ENCODE data around the gene TNFRSF19. TPM values are rescaled to one million over a fixed set of nuclear protein-coding genes. Genes with fewer than 3 reads are reported as not detected.
"Not testable (repeated sequence)": the region's sequence is repeated elsewhere in the genome, so short reads cannot be mapped to it uniquely, and the experiment has no call there.

The TNFRSF19 gene
- total RNA-seq (10 to 100 TPM; 26.2 to 50.8 (median 38.6) TPM), polyA plus RNA-seq (15.6 TPM)
- long read RNA-seq, donor 1, full-length matches to known transcripts: 10 of 28 reads
- long read RNA-seq, donor 1, partial matches to known transcripts: 6 of 28 reads
- long read RNA-seq, donor 1, other reads (novel, unspliced or antisense): 12 of 28 reads
- long read RNA-seq, donor 2, full-length matches to known transcripts: 9 of 15 reads
- long read RNA-seq, donor 2, partial matches to known transcripts: 5 of 15 reads
- long read RNA-seq, donor 2, other reads (novel, unspliced or antisense): 1 of 15 reads
- long read RNA-seq, donor 3, full-length matches to known transcripts: 17 of 64 reads
- long read RNA-seq, donor 3, partial matches to known transcripts: 6 of 64 reads
- long read RNA-seq, donor 3, other reads (novel, unspliced or antisense): 41 of 64 reads
- long read RNA-seq, donor 4, full-length matches to known transcripts: 2 of 10 reads
- long read RNA-seq, donor 4, partial matches to known transcripts: 1 of 10 reads
- long read RNA-seq, donor 4, other reads (novel, unspliced or antisense): 7 of 10 reads

- peak within 1 kb of the TSS; percentile 60 for H3K27ac ChIP-seq (ENCODE audit: low read length)
- H3K27me3 ChIP-seq (ENCODE audit: control insufficient read depth, insufficient read depth): no peaks in the 10 kb centered on the region
- no peaks in the 10 kb centered on the region for H3K4me1 ChIP-seq (ENCODE audit: control insufficient read depth, insufficient read depth, low read length)
- H3K4me3 ChIP-seq (ENCODE audit: low read length): peak within 1 kb of the TSS; percentile 64
- H3K9me3 ChIP-seq (ENCODE audit: control insufficient read depth, low read length): no peaks in the 10 kb centered on the region
- intact Hi-C loops (cut with DNase I): loop anchor here in 2 of 4 donors (5.0 to 10.0 kb wide), 3 partner anchors 58 to 134 kb away; no protein-coding TSS in a partner anchor
- peak; percentile 92 to 97 for ATAC-seq
- 8% methylated on average over 10 of the region's 10 CpGs for WGBS
- peak; percentile 77 to 82 (median 78) for DNase-seq
Measured at GRCh38 chr13:23570099-23570920, at the start of gene TNFRSF19. Gene TNFRSF19 (plus strand): TSS chr13:23570412. CDS start chr13:23590184, 19,772 bp downstream.

DNA sequence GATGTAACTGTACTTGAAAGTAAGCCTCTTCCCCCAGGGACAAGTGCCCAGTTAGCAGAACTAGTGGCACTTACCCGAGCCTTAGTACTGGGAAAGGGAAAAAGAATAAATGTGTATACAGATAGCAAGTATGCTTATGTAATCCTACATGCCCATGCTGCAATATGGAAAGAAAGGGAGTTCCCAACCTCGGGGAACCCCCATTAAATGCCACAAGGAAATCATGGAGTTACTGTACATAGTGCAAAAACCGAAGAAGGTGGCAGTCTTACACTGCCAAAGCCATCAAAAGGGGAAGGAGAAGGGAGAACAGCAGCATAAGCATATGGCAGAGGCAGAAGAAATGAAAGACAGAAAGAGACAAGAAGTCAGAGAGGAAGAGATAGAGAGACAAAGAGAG, 40.3 kb upstream of the TNFRSF19 start:
- H3K27ac ChIP-seq (ENCODE audit: low read length); H3K9me3 ChIP-seq (ENCODE audit: control insufficient read depth, low read length); H3K27me3 ChIP-seq (ENCODE audit: control insufficient read depth, insufficient read depth); DNase-seq; intact Hi-C loops (cut with DNase I); ATAC-seq; H3K4me1 ChIP-seq (ENCODE audit: control insufficient read depth, insufficient read depth, low read length); H3K4me3 ChIP-seq (ENCODE audit: low read length): not testable (repeated sequence)
- WGBS: 73% methylated on average over 3 of the region's 3 CpGs

DNA sequence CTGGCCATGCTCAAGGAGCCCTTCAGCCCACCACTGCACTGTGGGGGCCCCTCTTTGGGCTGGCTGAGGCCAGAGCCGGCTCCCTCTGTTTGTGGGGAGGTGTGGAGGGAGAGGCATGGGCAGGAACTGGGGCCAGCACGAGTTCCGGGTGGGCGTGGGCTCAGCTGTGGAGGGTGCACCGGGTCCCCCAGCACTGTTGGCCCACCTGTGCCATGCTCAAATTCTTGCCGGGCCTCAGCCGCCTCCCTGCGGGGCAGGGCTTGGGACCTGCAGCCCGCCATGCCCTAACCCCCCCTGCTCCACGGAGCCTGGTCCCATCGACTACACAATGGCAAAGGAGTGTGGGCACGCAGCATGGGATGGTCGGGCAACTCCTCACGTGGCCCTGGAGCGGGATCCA, 38.8 kb upstream of the TNFRSF19 start:
- DNase-seq: no peak
- WGBS: 97% methylated on average over 15 of the region's 15 CpGs
- Histone ChIP-seq H3K27me3 (ENCODE audit: control insufficient read depth, insufficient read depth) (no peaks in the 10 kb centered on the region), H3K4me1 (ENCODE audit: control insufficient read depth, insufficient read depth, low read length) (no peaks in the 10 kb centered on the region), H3K4me3 (ENCODE audit: low read length) (no peak overlapping the region), H3K27ac (ENCODE audit: low read length) (no peak overlapping the region), H3K9me3 (ENCODE audit: control insufficient read depth, low read length) (no peaks in the 10 kb centered on the region)
- intact Hi-C loops (cut with DNase I): no loop called here
- ATAC-seq: no peak

DNA sequence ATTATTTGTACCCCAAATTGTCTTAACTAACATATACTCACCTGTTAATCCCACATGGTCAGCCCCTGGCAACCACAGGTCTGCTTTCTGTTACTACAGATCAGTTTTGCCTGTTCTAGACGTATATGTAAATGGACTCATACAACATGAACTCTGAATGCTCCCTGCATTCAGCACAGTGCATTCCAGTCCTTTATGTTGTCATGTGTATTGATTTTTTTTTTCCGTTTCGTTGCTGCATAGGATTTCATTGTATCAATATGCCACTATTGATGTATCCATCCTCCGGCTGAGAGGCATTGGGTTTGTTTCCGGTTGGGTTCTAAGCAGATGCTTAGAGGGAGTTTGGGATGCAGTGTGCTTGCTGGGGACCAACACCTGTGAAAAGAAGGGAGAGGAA, 36.1 kb upstream of the TNFRSF19 start:
- no peaks in the 10 kb centered on the region for H3K27me3 ChIP-seq (ENCODE audit: control insufficient read depth, insufficient read depth)
- no peaks in the 10 kb centered on the region for H3K4me1 ChIP-seq (ENCODE audit: control insufficient read depth, insufficient read depth, low read length)
- H3K4me3 ChIP-seq (ENCODE audit: low read length): no peak overlapping the region
- DNase-seq: no peak
- ATAC-seq: no peak
- H3K27ac ChIP-seq (ENCODE audit: low read length): no peak overlapping the region
- WGBS: 94% methylated on average over 5 of the region's 5 CpGs
- no peaks in the 10 kb centered on the region for H3K9me3 ChIP-seq (ENCODE audit: control insufficient read depth, low read length)
- intact Hi-C loops (cut with DNase I): no loop called here

- no peak overlapping the region for H3K4me3 ChIP-seq (ENCODE audit: low read length)
- H3K27me3 ChIP-seq (ENCODE audit: control insufficient read depth, insufficient read depth): no peaks in the 10 kb centered on the region
- intact Hi-C loops (cut with DNase I): no loop called here
- ATAC-seq: no peak
- H3K27ac ChIP-seq (ENCODE audit: low read length): no peak overlapping the region
- H3K4me1 ChIP-seq (ENCODE audit: control insufficient read depth, insufficient read depth, low read length): no peaks in the 10 kb centered on the region
- no peaks in the 10 kb centered on the region for H3K9me3 ChIP-seq (ENCODE audit: control insufficient read depth, low read length)
- WGBS: 95% methylated on average over 4 of the region's 4 CpGs
- DNase-seq: no peak
Measured at GRCh38 chr13:23541221-23541824, 28.9 kb upstream of the TNFRSF19 start.

DNA sequence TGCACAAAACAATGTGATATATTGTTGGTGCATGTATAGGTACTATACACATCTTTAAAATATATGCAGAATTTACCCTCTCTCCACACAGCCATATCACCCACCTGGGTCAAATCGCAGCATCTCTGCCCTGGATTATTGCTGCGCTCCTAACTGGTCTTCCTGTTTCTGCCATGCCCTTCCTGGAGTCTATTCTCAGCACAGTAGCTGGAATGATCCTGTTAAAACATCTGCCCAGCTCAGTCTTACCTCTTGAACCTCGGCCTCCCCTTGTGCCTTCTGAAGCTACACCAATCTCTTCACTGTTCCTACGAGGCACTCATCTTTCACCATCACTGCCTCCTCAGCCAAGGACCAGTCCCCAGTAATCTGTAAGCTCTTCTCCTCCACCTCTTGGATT, 25.5 kb upstream of the TNFRSF19 start:
- no peak overlapping the region for H3K27ac ChIP-seq (ENCODE audit: low read length)
- WGBS: 76% methylated on average over 4 of the region's 4 CpGs
- no peak overlapping the region for H3K4me3 ChIP-seq (ENCODE audit: low read length)
- no peaks in the 10 kb centered on the region for H3K4me1 ChIP-seq (ENCODE audit: control insufficient read depth, insufficient read depth, low read length)
- no peak for DNase-seq
- intact Hi-C loops (cut with DNase I): no loop called here
- ATAC-seq: no peak
- H3K27me3 ChIP-seq (ENCODE audit: control insufficient read depth, insufficient read depth): no peaks in the 10 kb centered on the region
- no peaks in the 10 kb centered on the region for H3K9me3 ChIP-seq (ENCODE audit: control insufficient read depth, low read length)

- Histone ChIP-seq H3K27me3 (ENCODE audit: control insufficient read depth, insufficient read depth) (no peaks in the 10 kb centered on the region), H3K27ac (ENCODE audit: low read length) (peak overlapping the region; percentile 27), H3K4me1 (ENCODE audit: control insufficient read depth, insufficient read depth, low read length) (peaks cover 2% of the 10 kb centered on the region), H3K9me3 (ENCODE audit: control insufficient read depth, low read length) (no peaks in the 10 kb centered on the region), H3K4me3 (ENCODE audit: low read length) (peak overlapping the region; percentile 26)
- intact Hi-C loops (cut with DNase I): no loop called here
- DNase-seq (peak; percentile 82 to 91 (median 86)), ATAC-seq (peak; percentile 87 to 91)
- WGBS: 6% methylated on average over 31 of the region's 31 CpGs
Measured at GRCh38 chr13:23547000-23547590, 23.1 kb upstream of the TNFRSF19 start.

GRCh38 chr13:23549724-23550123, 20.5 kb upstream of the TNFRSF19 start:
- no peak overlapping the region for H3K4me3 ChIP-seq (ENCODE audit: low read length)
- intact Hi-C loops (cut with DNase I): loop anchor here in 1 of 4 donors (5.0 kb wide), 1 partner anchor 32 kb away; no protein-coding TSS in a partner anchor
- peaks cover 6% of the 10 kb centered on the region for H3K4me1 ChIP-seq (ENCODE audit: control insufficient read depth, insufficient read depth, low read length)
- H3K27ac ChIP-seq (ENCODE audit: low read length): peak overlapping the region; percentile 81
- no peaks in the 10 kb centered on the region for H3K9me3 ChIP-seq (ENCODE audit: control insufficient read depth, low read length)
- DNase-seq (no peak), ATAC-seq (peak; percentile 33 to 62)
- no peaks in the 10 kb centered on the region for H3K27me3 ChIP-seq (ENCODE audit: control insufficient read depth, insufficient read depth)

DNA sequence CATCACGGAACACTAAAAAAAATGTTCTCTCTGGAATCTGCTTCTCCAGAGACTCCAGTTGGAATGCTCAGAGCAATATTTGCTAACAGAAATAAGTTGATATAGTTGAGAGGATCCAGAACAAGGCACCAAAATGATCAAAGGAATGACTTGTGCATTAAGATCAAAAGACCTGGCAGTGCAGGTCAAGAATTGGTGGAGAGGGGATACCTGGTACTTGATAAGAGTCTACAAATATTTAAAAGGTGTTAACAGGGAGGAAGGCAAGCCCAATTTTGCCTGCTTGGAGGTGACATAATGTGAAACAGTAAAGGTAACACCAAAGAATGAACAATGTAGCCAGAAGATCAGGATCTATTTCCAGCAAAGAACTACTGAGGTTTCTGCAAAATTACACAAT, 20.0 kb upstream of the TNFRSF19 start:
- Histone ChIP-seq H3K4me3 (ENCODE audit: low read length) (no peak overlapping the region), H3K4me1 (ENCODE audit: control insufficient read depth, insufficient read depth, low read length) (peaks cover 6% of the 10 kb centered on the region), H3K27ac (ENCODE audit: low read length) (peak overlapping the region; percentile 51), H3K9me3 (ENCODE audit: control insufficient read depth, low read length) (no peaks in the 10 kb centered on the region), H3K27me3 (ENCODE audit: control insufficient read depth, insufficient read depth) (no peaks in the 10 kb centered on the region)
- intact Hi-C loops (cut with DNase I): loop anchor here in 1 of 4 donors (5.0 kb wide), 1 partner anchor 33 kb away; no protein-coding TSS in a partner anchor
- DNase-seq: no peak
- ATAC-seq: peak in 1 of 2 donors; percentile 36
- 37% methylated on average over 1 of the region's 1 CpG for WGBS

GRCh38 chr13:23551213-23552008, 18.8 kb upstream of the TNFRSF19 start:
- no peaks in the 10 kb centered on the region for H3K27me3 ChIP-seq (ENCODE audit: control insufficient read depth, insufficient read depth)
- H3K4me3 ChIP-seq (ENCODE audit: low read length): no peak overlapping the region
- no peaks in the 10 kb centered on the region for H3K9me3 ChIP-seq (ENCODE audit: control insufficient read depth, low read length)
- intact Hi-C loops (cut with DNase I): loop anchor here in 1 of 4 donors (5.0 kb wide), 1 partner anchor 34 kb away; no protein-coding TSS in a partner anchor
- WGBS: 58% methylated on average over 4 of the region's 4 CpGs
- no peak for DNase-seq
- peak overlapping the region; percentile 21 for H3K27ac ChIP-seq (ENCODE audit: low read length)
- no peak for ATAC-seq
- H3K4me1 ChIP-seq (ENCODE audit: control insufficient read depth, insufficient read depth, low read length): peaks cover 6% of the 10 kb centered on the region

Data from right cardiac atrium (tissue), 5 donors.